ENCODE measurements around the gene CAPS. TPM values are rescaled to one million over a fixed set of nuclear protein-coding genes. Genes with fewer than 3 reads are reported as not detected.

The CAPS gene
- 4.9 and 6.0 TPM in 2 replicates for total RNA-seq

DNA sequence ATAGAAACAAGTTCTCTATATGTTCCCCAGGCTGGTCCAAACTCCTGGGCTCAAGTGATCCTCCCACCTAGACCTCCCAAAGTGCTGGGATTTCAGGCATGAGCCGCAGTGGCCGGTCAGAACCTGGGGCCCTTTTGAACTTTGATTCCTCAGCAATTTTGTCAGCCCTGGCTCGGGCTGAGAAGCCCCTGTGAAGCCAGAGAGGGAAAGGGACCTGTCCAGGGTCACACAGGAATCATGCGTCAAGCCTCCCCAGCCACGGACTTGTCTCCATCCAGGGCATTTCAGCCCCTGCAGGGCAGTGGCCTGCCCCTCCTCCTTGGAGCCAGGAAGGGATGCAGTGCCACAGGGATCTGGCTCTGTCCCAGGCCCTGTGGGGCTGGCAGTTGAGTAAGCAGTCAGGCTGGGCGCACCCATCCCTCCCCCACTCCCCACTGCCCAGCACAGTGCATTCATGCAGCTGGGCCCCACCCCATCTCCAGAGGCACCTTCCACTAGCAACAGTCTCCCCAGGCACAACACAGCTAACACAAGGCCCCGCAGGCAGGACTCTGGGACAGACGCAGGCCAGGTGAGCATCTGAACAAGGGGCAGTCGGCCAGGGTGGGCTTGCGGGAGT lies at the start of gene CAPS:
TSS of gene CAPS (plus strand) at position 516 of the 619 bp plus-strand sequence. CDS start 153 bp downstream, outside the sequence.

DNA sequence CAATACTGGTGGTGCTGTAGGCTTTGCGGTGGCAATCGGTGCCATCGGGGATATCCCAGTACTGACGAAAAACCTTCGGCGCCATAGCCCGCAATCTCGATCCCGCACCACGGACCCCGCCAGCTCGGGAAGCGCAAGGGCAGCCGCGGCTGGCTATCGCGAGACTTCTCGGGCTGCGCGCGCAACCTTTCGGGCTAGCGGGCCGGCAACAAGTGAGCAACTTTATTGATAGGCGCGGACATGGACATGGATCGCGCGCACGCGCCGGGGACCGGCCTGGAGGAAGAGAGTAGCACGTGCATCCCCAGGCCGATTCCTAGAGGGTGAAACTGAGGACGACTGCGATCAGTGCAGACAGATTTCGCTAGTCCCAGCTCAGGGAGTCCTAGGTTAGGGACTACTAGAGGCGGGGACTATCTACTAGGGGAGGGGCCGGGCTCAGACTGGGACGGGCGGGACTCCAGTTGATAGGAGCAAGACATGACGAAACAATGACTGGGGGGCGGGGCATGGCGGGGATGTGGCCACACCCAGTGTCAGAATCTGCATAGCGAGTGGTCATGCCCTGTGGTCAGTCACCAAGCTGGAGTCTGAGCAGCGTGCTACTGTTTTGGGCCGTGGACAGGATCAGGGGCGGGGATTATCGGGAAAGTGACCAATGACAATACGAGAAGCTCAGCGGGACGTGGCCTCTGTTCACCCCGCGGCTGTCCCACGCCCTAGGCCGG lies 10.3 kb upstream of the CAPS start, which contains the start of gene NDUFA11:
TSS of gene NDUFA11 (minus strand) at position 167 of the 728 bp plus-strand sequence. CDS start at position 85, 82 bp downstream.

DNA sequence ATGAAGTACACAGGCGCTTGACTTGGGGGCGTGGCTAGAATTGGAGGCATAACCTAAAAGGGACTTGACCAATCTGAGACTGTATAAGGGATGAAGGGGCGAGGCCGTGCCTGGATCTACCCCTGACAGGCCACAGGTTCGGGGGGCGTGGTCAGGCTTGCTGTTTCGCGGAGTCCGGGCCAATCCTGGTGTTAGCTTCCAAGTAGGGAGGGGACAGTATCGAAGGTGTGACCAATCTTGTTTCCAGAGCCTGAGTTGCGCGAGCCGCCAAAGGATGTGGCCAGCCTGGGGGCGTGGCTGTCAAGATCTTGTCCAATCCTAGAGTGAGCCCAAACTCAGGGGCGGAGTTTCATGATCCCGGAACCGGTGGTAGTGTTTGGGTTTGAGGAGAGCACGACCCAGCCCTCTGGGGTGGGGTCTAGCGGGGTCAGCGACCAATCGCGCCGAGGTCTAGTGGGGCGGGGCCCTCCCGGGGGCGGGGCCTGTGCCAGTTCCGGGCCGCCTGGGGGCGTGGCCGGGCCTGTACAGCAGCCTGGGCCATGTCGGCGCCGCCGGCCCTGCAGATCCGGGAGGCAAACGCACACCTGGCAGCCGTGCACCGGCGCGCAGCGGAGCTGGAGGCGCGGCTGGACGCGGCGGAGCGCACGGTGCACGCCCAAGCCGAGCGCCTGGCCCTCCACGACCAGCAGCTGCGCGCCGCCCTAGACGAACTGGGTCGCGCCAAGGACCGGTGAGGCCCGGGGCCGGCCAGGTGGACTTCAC lies 9.5 kb upstream of the CAPS start, which contains the start of gene VMAC:
TSS of gene VMAC (plus strand) at position 521 of the 762 bp plus-strand sequence. CDS start at position 540, 19 bp downstream.

Other genes with a start within 250 kb of the CAPS start
- 28.1 and 29.5 TPM in 2 replicates for gene MICOS13, start 233.7 kb upstream of the CAPS start, total RNA-seq
- 10.9 and 27.3 TPM in 2 replicates for gene HSD11B1L, start 233.2 kb upstream of the CAPS start, total RNA-seq
- gene RPL36, start 224.0 kb upstream of the CAPS start, total RNA-seq = 387 and 403 TPM in 2 replicates
- gene LONP1, start 194.1 kb upstream of the CAPS start, total RNA-seq = 107 and 126 TPM in 2 replicates
- gene CATSPERD, start 193.6 kb upstream of the CAPS start, total RNA-seq = not detected in 2 replicates
- gene PRR22, start 129.5 kb upstream of the CAPS start, total RNA-seq = 0.44 and 0.50 TPM in 2 replicates
- gene DUS3L, start 123.1 kb upstream of the CAPS start, total RNA-seq = 23.3 and 27.6 TPM in 2 replicates
- gene NRTN, start 109.2 kb upstream of the CAPS start, total RNA-seq = 0.50 TPM in 1 of 2 replicates, not detected in the other
- not detected in 2 replicates for gene FUT6, start 74.6 kb upstream of the CAPS start, total RNA-seq
- gene FUT3, start 62.8 kb upstream of the CAPS start, total RNA-seq = not detected in 2 replicates
- gene FUT5, start 43.7 kb upstream of the CAPS start, total RNA-seq = not detected in 2 replicates
- 290 and 337 TPM in 2 replicates for gene NDUFA11, start 10.5 kb upstream of the CAPS start, total RNA-seq
- gene VMAC, start 9.4 kb upstream of the CAPS start, total RNA-seq = 8.6 and 11.1 TPM in 2 replicates
- gene RANBP3, start 63.9 kb downstream of the CAPS start, total RNA-seq = 52.1 and 76.6 TPM in 2 replicates
- 9.0 and 12.1 TPM in 2 replicates for gene RFX2, start 196.2 kb downstream of the CAPS start, total RNA-seq
- gene ACSBG2, start 221.4 kb downstream of the CAPS start, total RNA-seq = not detected in 2 replicates